ENCODE data around the gene ALPI.

DNA sequence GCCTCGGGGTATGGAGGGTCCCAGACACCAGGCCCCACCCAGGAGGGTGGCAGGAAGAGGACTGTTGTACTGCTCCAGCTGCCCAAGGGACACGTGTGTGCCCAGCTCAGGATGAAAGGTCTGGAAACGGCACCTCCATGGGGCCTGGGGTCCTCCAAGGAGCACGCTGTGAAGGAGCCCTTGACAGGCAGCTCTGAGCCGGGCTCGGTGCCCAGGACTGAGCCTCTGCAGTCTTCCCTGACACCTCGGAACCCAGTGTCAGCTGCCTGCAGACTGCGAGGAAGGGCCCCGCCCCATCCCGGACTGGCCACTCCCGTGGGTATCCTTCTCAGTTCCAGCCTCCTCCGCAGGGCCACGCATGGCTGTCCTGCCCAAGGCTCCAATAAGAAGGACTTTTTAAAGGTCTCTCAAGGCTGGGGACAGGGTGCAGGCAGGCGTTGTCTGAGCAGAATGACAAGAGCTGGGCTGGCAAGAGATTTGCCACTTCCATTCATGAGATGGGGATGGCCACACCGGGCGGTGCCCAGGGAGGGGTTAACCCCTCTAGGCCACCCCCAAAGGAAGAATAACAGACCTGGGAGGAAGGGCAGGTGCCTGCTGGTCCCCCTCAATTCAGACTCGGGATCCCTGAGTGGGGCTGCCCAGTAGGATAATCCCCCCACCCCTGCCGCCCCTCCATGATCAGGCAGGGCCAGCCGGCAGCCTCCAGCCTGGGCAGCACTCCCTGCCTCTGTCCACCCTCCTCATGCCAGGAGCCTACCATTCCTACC lies 22.8 kb downstream of the ALPI start:
- TF ChIP-seq ZNF239 (tag by site-specific recombination; IDR thresholded peaks at IDR 0.05): no peak
- TF ChIP-seq SETDB1 (IDR thresholded peaks at IDR 0.05; ENCODE audit: insufficient read length, low read length): no peak
- TF ChIP-seq, protein P1, sequence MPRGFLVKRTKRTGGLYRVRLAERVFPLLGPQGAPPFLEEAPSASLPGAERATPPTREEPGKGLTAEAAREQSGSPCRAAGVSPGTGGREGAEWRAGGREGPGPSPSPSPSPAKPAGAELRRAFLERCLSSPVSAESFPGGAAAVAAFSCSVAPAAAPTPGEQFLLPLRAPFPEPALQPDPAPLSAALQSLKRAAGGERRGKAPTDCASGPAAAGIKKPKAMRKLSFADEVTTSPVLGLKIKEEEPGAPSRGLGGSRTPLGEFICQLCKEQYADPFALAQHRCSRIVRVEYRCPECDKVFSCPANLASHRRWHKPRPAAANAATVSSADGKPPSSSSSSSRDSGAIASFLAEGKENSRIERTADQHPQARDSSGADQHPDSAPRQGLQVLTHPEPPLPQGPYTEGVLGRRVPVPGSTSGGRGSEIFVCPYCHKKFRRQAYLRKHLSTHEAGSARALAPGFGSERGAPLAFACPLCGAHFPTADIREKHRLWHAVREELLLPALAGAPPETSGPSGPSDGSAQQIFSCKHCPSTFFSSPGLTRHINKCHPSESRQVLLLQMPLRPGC (tag by site-specific recombination; IDR thresholded peaks at IDR 0.05): no peak
- TF ChIP-seq, protein P2, sequence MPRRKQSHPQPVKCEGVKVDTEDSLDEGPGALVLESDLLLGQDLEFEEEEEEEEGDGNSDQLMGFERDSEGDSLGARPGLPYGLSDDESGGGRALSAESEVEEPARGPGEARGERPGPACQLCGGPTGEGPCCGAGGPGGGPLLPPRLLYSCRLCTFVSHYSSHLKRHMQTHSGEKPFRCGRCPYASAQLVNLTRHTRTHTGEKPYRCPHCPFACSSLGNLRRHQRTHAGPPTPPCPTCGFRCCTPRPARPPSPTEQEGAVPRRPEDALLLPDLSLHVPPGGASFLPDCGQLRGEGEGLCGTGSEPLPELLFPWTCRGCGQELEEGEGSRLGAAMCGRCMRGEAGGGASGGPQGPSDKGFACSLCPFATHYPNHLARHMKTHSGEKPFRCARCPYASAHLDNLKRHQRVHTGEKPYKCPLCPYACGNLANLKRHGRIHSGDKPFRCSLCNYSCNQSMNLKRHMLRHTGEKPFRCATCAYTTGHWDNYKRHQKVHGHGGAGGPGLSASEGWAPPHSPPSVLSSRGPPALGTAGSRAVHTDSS (tag by site-specific recombination; IDR thresholded peaks at IDR 0.05): no peak
- TF ChIP-seq ZBTB17 (tag by site-specific recombination; IDR thresholded peaks at IDR 0.05): no peak
